GM12892 (cell line): ENCODE results near the gene INPP4B.

ENCODE experiments used
- POLR2A ChIP-seq: IDR thresholded peaks from 2 replicates; pipeline ENCODE4 v1.6.1; 2011; ENCODE audit warnings: low read depth, low read length, control low read depth
- POLR2AphosphoS5 ChIP-seq: IDR thresholded peaks from 2 replicates; pipeline ENCODE4 v1.6.1; 2011; ENCODE audit warnings: low read depth, low read length, control low read depth
- TAF1 ChIP-seq: IDR thresholded peaks from 2 replicates; pipeline ENCODE4 v1.6.1; 2011; ENCODE audit warnings: low read depth, mild to moderate bottlenecking, control low read depth, low read length, borderline replicate concordance

GRCh38 chr4:142265946-142266345 lies 580.2 kb downstream of the INPP4B start:
- no peak for TF ChIP-seq POLR2AphosphoS5
- no peak for TF ChIP-seq POLR2A
- no peak for TF ChIP-seq TAF1
